ENCODE data around the gene ZC3H18.

Gene ZC3H18

DNA sequence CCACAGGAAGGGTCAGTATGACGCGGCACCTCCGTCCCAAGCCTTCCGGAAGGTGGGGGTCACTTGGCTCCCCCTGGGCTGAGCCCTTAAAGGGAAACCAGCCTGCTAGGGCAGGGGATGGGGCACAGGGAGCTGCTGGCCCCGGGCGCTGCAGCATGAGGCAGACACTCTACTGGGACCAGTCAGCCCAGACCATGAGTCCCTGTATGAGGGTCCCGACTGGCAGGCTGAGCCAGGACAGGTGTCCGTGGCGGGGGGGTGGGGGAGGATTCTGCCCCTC, 43.4 kb upstream of the ZC3H18 start:
- TF ChIP-seq CEBPB (IDR thresholded peaks at IDR 0.05) (no peak), RAD21 (IDR thresholded peaks at IDR 0.05; ENCODE audit: low read depth) (no peak), FOXM1 (IDR thresholded peaks at IDR 0.05; ENCODE audit: borderline replicate concordance, low read depth) (no peak), EGR1 (IDR thresholded peaks at IDR 0.05) (no peak)
- TF ChIP-seq, protein P1, sequence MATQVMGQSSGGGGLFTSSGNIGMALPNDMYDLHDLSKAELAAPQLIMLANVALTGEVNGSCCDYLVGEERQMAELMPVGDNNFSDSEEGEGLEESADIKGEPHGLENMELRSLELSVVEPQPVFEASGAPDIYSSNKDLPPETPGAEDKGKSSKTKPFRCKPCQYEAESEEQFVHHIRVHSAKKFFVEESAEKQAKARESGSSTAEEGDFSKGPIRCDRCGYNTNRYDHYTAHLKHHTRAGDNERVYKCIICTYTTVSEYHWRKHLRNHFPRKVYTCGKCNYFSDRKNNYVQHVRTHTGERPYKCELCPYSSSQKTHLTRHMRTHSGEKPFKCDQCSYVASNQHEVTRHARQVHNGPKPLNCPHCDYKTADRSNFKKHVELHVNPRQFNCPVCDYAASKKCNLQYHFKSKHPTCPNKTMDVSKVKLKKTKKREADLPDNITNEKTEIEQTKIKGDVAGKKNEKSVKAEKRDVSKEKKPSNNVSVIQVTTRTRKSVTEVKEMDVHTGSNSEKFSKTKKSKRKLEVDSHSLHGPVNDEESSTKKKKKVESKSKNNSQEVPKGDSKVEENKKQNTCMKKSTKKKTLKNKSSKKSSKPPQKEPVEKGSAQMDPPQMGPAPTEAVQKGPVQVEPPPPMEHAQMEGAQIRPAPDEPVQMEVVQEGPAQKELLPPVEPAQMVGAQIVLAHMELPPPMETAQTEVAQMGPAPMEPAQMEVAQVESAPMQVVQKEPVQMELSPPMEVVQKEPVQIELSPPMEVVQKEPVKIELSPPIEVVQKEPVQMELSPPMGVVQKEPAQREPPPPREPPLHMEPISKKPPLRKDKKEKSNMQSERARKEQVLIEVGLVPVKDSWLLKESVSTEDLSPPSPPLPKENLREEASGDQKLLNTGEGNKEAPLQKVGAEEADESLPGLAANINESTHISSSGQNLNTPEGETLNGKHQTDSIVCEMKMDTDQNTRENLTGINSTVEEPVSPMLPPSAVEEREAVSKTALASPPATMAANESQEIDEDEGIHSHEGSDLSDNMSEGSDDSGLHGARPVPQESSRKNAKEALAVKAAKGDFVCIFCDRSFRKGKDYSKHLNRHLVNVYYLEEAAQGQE (IDR thresholded peaks at IDR 0.05; ENCODE audit: low read depth): no peak

DNA sequence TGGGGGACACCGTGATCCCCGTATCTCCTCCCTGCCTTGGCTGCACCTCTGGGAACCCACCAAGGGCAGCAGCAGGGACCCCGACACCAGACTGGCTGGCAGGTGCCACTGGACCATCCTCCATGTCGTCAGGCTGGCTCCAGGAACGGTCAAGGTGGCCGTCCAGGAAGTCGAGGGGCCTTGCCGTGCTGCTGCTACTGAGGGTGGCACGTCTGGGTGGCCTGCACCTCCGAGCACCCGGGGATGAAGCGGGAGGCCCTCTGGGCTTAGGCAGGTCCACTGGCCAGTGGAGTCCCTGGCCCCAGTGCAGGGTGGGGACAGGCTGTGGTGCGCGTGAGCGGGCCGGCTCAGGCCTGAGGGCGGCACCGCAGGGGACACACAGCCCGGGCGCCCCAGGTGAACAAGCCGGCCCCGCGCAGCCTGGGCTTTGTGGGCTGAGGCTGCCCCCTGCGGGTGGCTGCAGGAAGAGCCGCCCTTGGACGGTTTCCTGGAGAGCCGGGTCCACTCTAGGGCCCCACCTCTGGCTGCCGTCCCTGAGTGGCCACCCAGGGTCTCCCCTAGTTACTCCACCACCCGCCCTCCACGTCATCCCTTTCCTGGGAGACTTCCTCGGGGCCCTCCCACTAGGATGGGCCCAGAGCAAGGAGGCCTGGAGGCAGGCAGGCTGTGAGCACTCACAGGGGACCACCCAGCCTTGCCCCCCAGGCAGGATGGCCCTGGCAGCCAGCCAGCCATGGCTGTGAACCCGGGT, 42.8 kb upstream of the ZC3H18 start:
- TF ChIP-seq CREB1 (IDR thresholded peaks at IDR 0.05; ENCODE audit: low read depth): no peak
- TF ChIP-seq EGR1 (IDR thresholded peaks at IDR 0.05): no peak
- 0 out of 2 replicates have a peak, but pooled peaks have one; percentile 42 for TF ChIP-seq ZBTB7A (IDR thresholded peaks at IDR 0.05; ENCODE audit: low read depth)
- TF ChIP-seq RAD21 (IDR thresholded peaks at IDR 0.05; ENCODE audit: low read depth): peak; percentile 90
- no peak for TF ChIP-seq CEBPB (IDR thresholded peaks at IDR 0.05)

DNA sequence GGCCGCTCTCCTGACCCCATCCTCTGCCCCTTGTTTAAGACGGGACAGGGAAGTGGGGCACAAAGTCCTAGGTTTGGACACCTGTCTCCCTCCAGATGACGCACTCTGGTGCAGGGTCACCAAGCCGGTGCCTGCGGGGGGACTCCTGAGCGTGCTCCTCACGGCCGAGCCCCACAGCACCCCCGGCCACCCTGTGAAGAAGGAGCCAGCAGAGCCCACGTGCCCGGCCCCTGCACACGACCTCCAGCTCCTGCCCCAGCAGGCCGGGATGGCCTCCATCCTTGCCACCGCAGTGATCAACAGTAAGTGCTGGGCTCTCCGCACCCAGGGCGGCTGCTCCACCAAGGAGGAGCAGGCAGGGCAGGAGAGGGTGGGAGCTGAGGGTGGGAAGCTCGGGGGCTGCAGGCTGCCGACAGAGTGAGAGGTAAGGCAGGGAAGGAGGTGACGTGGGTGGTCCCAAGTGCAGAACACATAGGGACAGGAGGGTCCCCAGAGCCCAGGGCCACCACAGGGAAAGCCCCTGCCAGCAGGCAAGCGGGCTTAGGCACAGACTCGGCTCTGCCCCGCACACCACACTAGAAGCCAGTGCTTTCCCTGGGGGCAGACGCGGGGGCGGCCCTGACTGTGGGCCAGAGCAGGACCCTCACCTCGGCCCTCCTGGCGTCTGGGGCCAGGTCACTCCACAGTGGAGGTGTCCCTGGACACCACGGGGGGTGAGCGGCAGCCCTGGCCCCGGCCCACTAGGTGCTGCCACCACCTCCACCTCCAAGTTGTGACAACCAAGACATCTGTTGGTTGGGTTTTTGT, 42.1 kb upstream of the ZC3H18 start:
- no peak for TF ChIP-seq CEBPB (IDR thresholded peaks at IDR 0.05)

- TF ChIP-seq TAF1 (IDR thresholded peaks at IDR 0.05; ENCODE audit: low read depth): no peak
- no peak for TF ChIP-seq TEAD4 (IDR thresholded peaks at IDR 0.05)
- TF ChIP-seq EGR1 (IDR thresholded peaks at IDR 0.05): no peak
- no peak for TF ChIP-seq RAD21 (IDR thresholded peaks at IDR 0.05; ENCODE audit: low read depth)
- TF ChIP-seq, protein P1 (IDR thresholded peaks at IDR 0.05; ENCODE audit: low read depth): no peak
These were observed 41.3 kb upstream of the ZC3H18 start for GRCh38 chr16:88528902-88529318.

DNA sequence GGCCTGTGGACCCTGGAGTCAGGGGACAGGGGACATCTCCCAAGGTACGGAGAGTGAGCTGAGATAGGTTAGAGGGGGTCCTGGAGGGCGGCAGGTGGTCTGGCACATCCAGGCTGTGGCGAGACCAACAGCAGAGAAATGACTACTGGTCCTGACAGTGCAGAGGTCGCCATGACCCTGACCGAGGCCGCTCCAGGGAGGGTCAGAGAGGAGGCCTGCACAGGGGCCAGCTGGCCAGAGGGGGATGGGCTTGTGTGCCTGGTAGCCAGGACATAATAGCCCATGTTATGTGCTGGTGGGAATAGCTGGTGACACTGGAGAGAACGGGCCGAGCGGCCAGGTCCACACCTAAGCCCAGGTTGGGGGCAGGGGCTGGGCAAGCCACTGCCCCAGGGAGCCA, 40.6 kb upstream of the ZC3H18 start:
- no peak for TF ChIP-seq TEAD4 (IDR thresholded peaks at IDR 0.05)
- no peak for TF ChIP-seq CREB1 (IDR thresholded peaks at IDR 0.05; ENCODE audit: low read depth)
- no peak for TF ChIP-seq TCF12 (IDR thresholded peaks at IDR 0.05; ENCODE audit: low read depth)
- TF ChIP-seq ZBTB7A (IDR thresholded peaks at IDR 0.05; ENCODE audit: low read depth): no peak
- no peak for TF ChIP-seq FOXM1 (IDR thresholded peaks at IDR 0.05; ENCODE audit: borderline replicate concordance, low read depth)
- no peak for TF ChIP-seq USF1 (IDR thresholded peaks at IDR 0.05)
- TF ChIP-seq TAF1 (IDR thresholded peaks at IDR 0.05; ENCODE audit: low read depth): no peak
- TF ChIP-seq YY1 (IDR thresholded peaks at IDR 0.05; ENCODE audit: low read depth): no peak
- TF ChIP-seq, protein P1 (IDR thresholded peaks at IDR 0.05; ENCODE audit: low read depth): no peak
- no peak for TF ChIP-seq EGR1 (IDR thresholded peaks at IDR 0.05)
- TF ChIP-seq EP300 (IDR thresholded peaks at IDR 0.05; ENCODE audit: borderline replicate concordance): no peak
- no peak for TF ChIP-seq NFIC (IDR thresholded peaks at IDR 0.05)
- no peak for TF ChIP-seq CEBPB (IDR thresholded peaks at IDR 0.05)
- TF ChIP-seq RAD21 (IDR thresholded peaks at IDR 0.05; ENCODE audit: low read depth): no peak
